HCT116 (cell line): ENCODE results near the gene FHIT. TPM values are rescaled to one million over a fixed set of nuclear protein-coding genes. Genes with fewer than 3 reads are reported as not detected.

Experiments
- ATAC-seq: fragments of 200-7000 bp; cut with Tn5 transposase; 2 replicates; pipeline ENCODE4 v1.9.1; 2020; ENCODE audit warnings: mild to moderate bottlenecking, moderate library complexity
- BruUV-seq: library from RNA; stranded (reverse); fragments of 400-500 nt; replicated peaks from 2 replicates; lab custom pipeline; 2021; lab: Mats Ljungman, UMichigan
- CTCF ChIA-PET: fragments of 300-600 bp; sonication (Branson Sonifier 250); formaldehyde crosslinking; loops from one replicate; lab custom pipeline; 2021; ENCODE audit warnings: antibody characterized with exemption; lab: Charles Lee
- POLR2A ChIA-PET: fragments of 300-600, 350-600 bp; sonication (Branson Sonifier 250); formaldehyde crosslinking; loops from one replicate; lab custom pipeline; 2021; ENCODE audit warnings: antibody characterized with exemption; lab: Charles Lee
- RAD21 ChIA-PET, 2 experiments: fragments of 300-600 bp; sonication (Branson Sonifier 250); formaldehyde crosslinking; loops; one replicate each; lab custom pipeline; 2023; ENCODE audit warnings: low total read pairs in 2 of 2; ENCODE audit not compliant: uncharacterized antibody in 2 of 2, unreplicated experiment in 2 of 2, low non-redundant PET in 1 of 2; lab: Charles Lee
- DNase-seq: peaks from one replicate; pipeline ENCODE4 v3.0.0-alpha.2; 2010; ENCODE audit warnings: low read depth, low spot score
- H2AFZ ChIP-seq: fragments of 200-600 bp; shearing (Covaris generic), sonication (generic); 2 replicates; pipeline ENCODE4 v1.6.1; 2017; ENCODE audit warnings: low read depth, mixed run types, mixed read lengths, antibody characterized with exemption, low read length; ENCODE audit not compliant: poor library complexity, severe bottlenecking
- H3K27ac ChIP-seq: 2 replicates; pipeline ENCODE4 v1.5.1; 2012; ENCODE audit warnings: low read depth, low read length
- H3K27me3 ChIP-seq: fragments of 200-600 bp; sonication (generic); 2 replicates; pipeline ENCODE4 v1.6.1; 2016; ENCODE audit warnings: mixed run types, low read length, mixed read lengths; ENCODE audit not compliant: insufficient read depth
- H3K36me3 ChIP-seq, 2 experiments: fragments of 200-500 bp in 1 of 2; fragments of 200-600 bp in 1 of 2; sonication (Bioruptor generic) in 1 of 2; sonication (generic) in 1 of 2; 2 replicates each; pipeline versions ENCODE4 v1.5.1 to v1.6.1; 2014 to 2016; ENCODE audit warnings: low read length in 2 of 2, inconsistent platforms in 1 of 2, mixed read lengths in 1 of 2, mixed run types in 1 of 2; ENCODE audit not compliant: insufficient read depth in 2 of 2, control insufficient read depth in 1 of 2
- H3K4me1 ChIP-seq, 2 experiments: fragments of 200-600 bp in 1 of 2; sonication (generic) in 1 of 2; 2 replicates each; pipeline versions ENCODE4 v1.5.1 to v1.6.1; 2012 to 2017; ENCODE audit warnings: low read length in 2 of 2, inconsistent platforms in 1 of 2, mild to moderate bottlenecking in 1 of 2, mixed read lengths in 1 of 2, mixed run types in 1 of 2, moderate library complexity in 1 of 2; ENCODE audit not compliant: insufficient read depth in 2 of 2, control insufficient read depth in 1 of 2
- H3K4me2 ChIP-seq: fragments of 200-600 bp; sonication (generic); 2 replicates; pipeline ENCODE4 v1.6.1; 2017; ENCODE audit warnings: mixed run types, low read length, mixed read lengths
- H3K4me3 ChIP-seq, 2 experiments: fragments of 200-600 bp in 1 of 2; sonication (generic) in 1 of 2; replicated peaks in 1 of 2; 2 replicates each; pipeline ENCODE4 v1.5.1; 2011 to 2016; ENCODE audit warnings: low read length in 2 of 2, control low read depth in 1 of 2, low read depth in 1 of 2, mild to moderate bottlenecking in 1 of 2, mixed read lengths in 1 of 2, mixed run types in 1 of 2
- H3K79me2 ChIP-seq: fragments of 200-600 bp; sonication (generic); 2 replicates; pipeline ENCODE4 v1.6.1; 2017; ENCODE audit warnings: mild to moderate bottlenecking, mixed run types, low read length, moderate library complexity, mixed read lengths; ENCODE audit not compliant: insufficient read depth
- H3K9ac ChIP-seq: fragments of 200-600 bp; sonication (generic); 2 replicates; pipeline ENCODE4 v1.6.1; 2016; ENCODE audit warnings: low read length, mixed read lengths
- H3K9me2 ChIP-seq: fragments of 200-600 bp; sonication (generic), shearing (Covaris generic); 2 replicates; pipeline ENCODE4 v1.6.1; 2017; ENCODE audit warnings: mixed run types, mild to moderate bottlenecking, moderate library complexity; ENCODE audit not compliant: insufficient read depth
- H3K9me3 ChIP-seq, 2 experiments: fragments of 200-500 bp in 1 of 2; fragments of 200-600 bp in 1 of 2; sonication (Bioruptor generic) in 1 of 2; sonication (generic) in 1 of 2; 2 replicates each; pipeline ENCODE4 v1.6.1; 2014 to 2017; ENCODE audit warnings: low read length in 2 of 2, mixed read lengths in 2 of 2, inconsistent platforms in 1 of 2, low read depth in 1 of 2, mild to moderate bottlenecking in 1 of 2, mixed run types in 1 of 2, moderate library complexity in 1 of 2; ENCODE audit not compliant: control insufficient read depth in 1 of 2, insufficient read depth in 1 of 2
- H4K20me1 ChIP-seq: fragments of 200-600 bp; sonication (generic), shearing (Covaris generic); 2 replicates; pipeline ENCODE4 v1.6.1; 2017; ENCODE audit warnings: mixed run types, mild to moderate bottlenecking, moderate library complexity; ENCODE audit not compliant: insufficient read depth
- ATF3 ChIP-seq: IDR thresholded peaks from 2 replicates; pipeline ENCODE4 v1.6.1; 2012
- CEBPB ChIP-seq: IDR thresholded peaks from 2 replicates; pipeline ENCODE4 v1.6.1; 2012; ENCODE audit warnings: low read depth
- CTCF ChIP-seq, 3 experiments: fragments of 200-600 bp in 1 of 3; sonication (generic) in 1 of 3; IDR thresholded peaks in 2 of 3; conservative IDR thresholded peaks in 1 of 3; 2 replicates each; pipeline ENCODE4 v1.5.1; 2012 to 2017; ENCODE audit warnings: low read depth in 2 of 3, low read length in 2 of 3, antibody characterized with exemption in 1 of 3, borderline replicate concordance in 1 of 3, control low read depth in 1 of 3, mild to moderate bottlenecking in 1 of 3, mixed read lengths in 1 of 3, mixed run types in 1 of 3, moderate library complexity in 1 of 3; ENCODE audit not compliant: insufficient read depth in 1 of 3
- EGR1 ChIP-seq: IDR thresholded peaks from 2 replicates; pipeline ENCODE4 v1.6.1; 2012; ENCODE audit warnings: low read depth
- ELF1 ChIP-seq: IDR thresholded peaks from 2 replicates; pipeline ENCODE4 v1.6.1; 2012; ENCODE audit warnings: low read depth, borderline replicate concordance
- EZH2 ChIP-seq: fragments of 200-600 bp; sonication (generic); IDR thresholded peaks from 2 replicates; pipeline ENCODE4 v1.6.1; 2017; ENCODE audit warnings: antibody characterized with exemption, mixed run types
- EZH2phosphoT487 ChIP-seq: fragments of 200-600 bp; IDR thresholded peaks from 2 replicates; pipeline ENCODE4 v1.6.1; 2018; ENCODE audit warnings: antibody characterized with exemption, borderline replicate concordance
- FOSL1 ChIP-seq: IDR thresholded peaks from 2 replicates; pipeline ENCODE4 v1.6.1; 2012; ENCODE audit warnings: low read depth
- JUND ChIP-seq: IDR thresholded peaks from 2 replicates; pipeline ENCODE4 v1.6.1; 2012
- POLR2AphosphoS5 ChIP-seq: IDR thresholded peaks from 2 replicates; pipeline ENCODE4 v1.6.1; 2011; ENCODE audit warnings: mild to moderate bottlenecking, low read depth, low read length, moderate library complexity
- RAD21 ChIP-seq: IDR thresholded peaks from 2 replicates; pipeline ENCODE4 v1.6.1; 2012; ENCODE audit warnings: low read depth, mild to moderate bottlenecking
- SP1 ChIP-seq: IDR thresholded peaks from 2 replicates; pipeline ENCODE4 v1.6.1; 2012; ENCODE audit warnings: low read depth
- SRF ChIP-seq: IDR thresholded peaks from 2 replicates; pipeline ENCODE4 v1.6.1; 2012; ENCODE audit warnings: low read depth
- TCF7L2 ChIP-seq: IDR thresholded peaks from 2 replicates; pipeline ENCODE4 v1.7.0; 2011; ENCODE audit warnings: borderline replicate concordance, inconsistent platforms; ENCODE audit not compliant: insufficient read depth, insufficient read length; ENCODE audit errors: extremely low read depth
- YY1 ChIP-seq: IDR thresholded peaks from 2 replicates; pipeline ENCODE4 v1.6.1; 2011; ENCODE audit warnings: low read length, low read depth, moderate library complexity, mild to moderate bottlenecking; ENCODE audit not compliant: insufficient replicate concordance; ENCODE audit errors: extremely low read depth
- ZBTB33 ChIP-seq: IDR thresholded peaks from 2 replicates; pipeline ENCODE4 v1.6.1; 2011; ENCODE audit warnings: mild to moderate bottlenecking, low read length, moderate library complexity; ENCODE audit not compliant: insufficient replicate concordance; ENCODE audit errors: extremely low read depth
- intact Hi-C: fragments of 100-400 bp; cut with micrococcal nuclease; formaldehyde crosslinking; loops from 2 replicates; pipeline ENCODE4 v1.10.0; 2022
- total RNA-seq: library from RNA; stranded (reverse); gene quantifications from one replicate; pipeline ENCODE4 v1.2.1, GENCODE V29; 2021; ENCODE audit not compliant: unreplicated experiment

FHIT gene
- total RNA-seq, 1 experiment from 2014 or later: 20.1 TPM

GRCh38 chr3:60055765-60056164 lies 1195.5 kb downstream of the FHIT start:
- BruUV-seq: no TSS peak
- no peak for ATAC-seq
- CTCF ChIA-PET: no interaction called here
- H3K4me3 ChIP-seq: no peak overlapping the region
- no peaks in the 10 kb centered on the region for H3K27me3 ChIP-seq
- intact Hi-C loops: no loop called here
- DNase-seq: no peak
- H3K4me2 ChIP-seq: no peak overlapping the region
- H3K79me2 ChIP-seq: no peaks in the 10 kb centered on the region
- H2AFZ ChIP-seq: no peak overlapping the region
- H3K36me3 ChIP-seq: no peaks in the 10 kb centered on the region
- H3K4me1 ChIP-seq: peaks cover 0 to 7% of the 10 kb centered on the region in 2 experiments; a peak in 2 of 4 replicates
- POLR2A ChIA-PET: no interaction called here
- H3K9me3 ChIP-seq: no peaks in the 10 kb centered on the region
- RAD21 ChIA-PET: no interaction called here
- no peaks in the 10 kb centered on the region for H4K20me1 ChIP-seq
- no peak overlapping the region for H3K9ac ChIP-seq
- no peaks in the 10 kb centered on the region for H3K9me2 ChIP-seq
- TF ChIP-seq TCF7L2 (no peak), SP1 (no peak), CTCF (IDR thresholded peaks at IDR 0.05 in 2 of 3, conservative IDR thresholded peaks at IDR 0.05 in 1 of 3; ENCODE audit: borderline replicate concordance in 1 of 3, insufficient read depth in 1 of 3, low read depth in 2 of 3, low read length in 2 of 3) (no peak), ELF1 (no peak), YY1 (no peak), CEBPB (no peak), FOSL1 (no peak), EZH2 (no peak), ATF3 (no peak), RAD21 (no peak), POLR2AphosphoS5 (no peak), JUND (no peak), SRF (no peak), EZH2phosphoT487 (no peak), EGR1 (no peak), ZBTB33 (no peak)
- no peak overlapping the region for H3K27ac ChIP-seq
